NCI-H1694 treated with DMSO at 0.1 percent for 48 hours (cell line): Measurements from ENCODE around the gene PROSER2.
A peak's percentile ranks its signal among the peaks of the same experiment; 100 is the strongest.

Experiments used
- DNase-seq: peaks from one replicate; lab custom pipeline; 2025; lab: John Stamatoyannopoulos, UW

PROSER2 gene

GRCh38 chr10:11823122-11823988, at the start of gene PROSER2:
PROSER2 (plus strand) TSS chr10:11823356; CDS start chr10:11852078, 28,722 bp downstream.
- DNase-seq, result no peak

DNA sequence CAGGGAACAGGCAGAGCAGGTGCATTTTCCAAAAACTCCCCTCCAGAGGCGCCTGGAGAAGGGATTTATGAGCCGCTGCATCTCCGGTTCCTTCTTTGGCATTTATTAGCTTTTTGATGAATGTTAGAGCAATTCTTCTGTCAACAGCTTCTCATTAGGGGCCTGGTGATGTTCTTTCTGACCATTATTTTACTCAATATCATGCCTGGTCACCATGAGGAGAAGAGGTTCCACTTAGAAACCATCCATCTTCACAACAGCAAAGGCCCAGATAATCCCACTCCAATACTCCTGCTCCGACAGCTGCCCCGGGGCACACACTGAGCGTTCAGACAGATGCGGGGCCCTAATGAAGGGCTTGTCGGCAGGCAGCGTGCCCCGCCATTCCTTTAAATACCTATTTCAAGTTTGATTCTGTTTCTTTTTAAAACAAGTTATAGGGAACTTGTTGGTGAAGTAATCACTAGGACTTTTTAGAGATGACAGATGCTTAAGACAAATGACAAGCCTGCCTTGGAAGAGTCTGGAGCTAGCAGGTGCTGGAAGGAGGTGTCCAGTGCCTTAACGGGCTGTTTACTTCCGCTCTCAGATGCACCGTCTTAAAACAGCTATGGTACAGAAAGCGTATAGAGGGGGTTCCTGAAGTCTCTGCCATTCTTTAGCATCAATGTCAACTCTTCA, 49.3 kb upstream of the PROSER2 start:
- DNase-seq, result no peak

- DNase-seq, result no peak
Observed at GRCh38 chr10:11775412-11775811, 47.7 kb upstream of the PROSER2 start.

DNA sequence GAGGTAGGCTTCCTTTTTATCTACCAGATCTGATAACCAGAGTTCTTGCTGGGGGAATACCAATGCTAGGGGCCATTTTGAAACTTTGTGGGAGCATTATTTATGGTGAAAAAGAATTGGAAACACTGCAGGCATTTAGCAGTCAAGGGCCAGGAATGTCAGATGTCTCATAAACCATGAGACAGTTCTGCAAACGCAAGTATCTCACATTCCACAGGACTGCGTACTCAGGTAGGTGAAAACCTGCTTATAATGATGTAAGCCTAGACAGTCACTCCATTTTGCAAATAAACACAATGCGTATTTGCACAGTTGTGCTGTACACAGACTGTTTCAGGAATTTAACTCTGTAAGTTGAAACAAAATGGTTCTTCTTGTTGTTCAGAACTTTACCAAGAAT, 47.1 kb upstream of the PROSER2 start:
- DNase-seq, result no peak

- DNase-seq, result no peak
Observed at GRCh38 chr10:11781114-11781513, 42.0 kb upstream of the PROSER2 start.

DNA sequence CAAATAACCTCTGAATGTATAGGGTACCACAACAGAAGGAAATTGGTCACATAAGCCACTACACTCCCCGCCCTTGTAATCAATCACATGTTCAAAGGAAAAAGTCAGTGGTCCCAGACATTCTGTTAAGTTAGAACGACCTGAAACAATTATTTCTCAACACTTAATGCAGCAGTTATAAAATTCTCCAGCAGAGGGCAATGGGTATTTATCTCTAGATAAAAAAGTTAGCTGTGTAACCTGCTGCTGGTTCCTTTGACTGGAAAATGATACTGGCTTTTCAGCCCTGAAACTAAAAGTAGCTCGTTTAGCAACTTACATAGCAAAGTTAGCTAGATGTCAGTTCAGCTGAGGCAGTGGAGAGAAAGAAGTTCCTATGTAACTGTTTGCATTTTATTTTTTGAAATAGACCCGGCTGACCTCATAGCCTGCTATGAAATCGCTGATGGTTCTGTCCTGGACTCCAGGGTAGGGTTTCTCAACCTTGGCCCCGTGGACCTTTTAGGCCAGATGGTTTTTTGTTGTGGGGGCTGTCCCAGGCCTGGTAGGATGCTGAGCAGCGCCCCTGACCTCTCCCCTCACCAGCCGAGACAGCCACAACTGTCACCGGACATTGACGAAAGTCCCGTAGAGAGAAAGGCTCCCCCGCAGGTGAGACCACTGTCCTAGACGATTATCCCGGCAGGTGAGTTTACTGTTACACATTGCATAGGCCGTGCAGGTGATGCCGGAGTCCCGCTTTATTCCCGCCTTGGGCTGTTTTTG, 40.2 kb upstream of the PROSER2 start:
- DNase-seq, result peak; percentile 41

GRCh38 chr10:11783558-11783865, 39.6 kb upstream of the PROSER2 start:
- no peak for DNase-seq

- no peak for DNase-seq
Observed at GRCh38 chr10:11787374-11787773, 35.8 kb upstream of the PROSER2 start.

GRCh38 chr10:11787846-11788245, 35.3 kb upstream of the PROSER2 start:
- DNase-seq, result no peak

GRCh38 chr10:11789306-11789705, 33.9 kb upstream of the PROSER2 start:
- no peak for DNase-seq

- no peak for DNase-seq
Observed at GRCh38 chr10:11789956-11790355, 33.2 kb upstream of the PROSER2 start.

DNA sequence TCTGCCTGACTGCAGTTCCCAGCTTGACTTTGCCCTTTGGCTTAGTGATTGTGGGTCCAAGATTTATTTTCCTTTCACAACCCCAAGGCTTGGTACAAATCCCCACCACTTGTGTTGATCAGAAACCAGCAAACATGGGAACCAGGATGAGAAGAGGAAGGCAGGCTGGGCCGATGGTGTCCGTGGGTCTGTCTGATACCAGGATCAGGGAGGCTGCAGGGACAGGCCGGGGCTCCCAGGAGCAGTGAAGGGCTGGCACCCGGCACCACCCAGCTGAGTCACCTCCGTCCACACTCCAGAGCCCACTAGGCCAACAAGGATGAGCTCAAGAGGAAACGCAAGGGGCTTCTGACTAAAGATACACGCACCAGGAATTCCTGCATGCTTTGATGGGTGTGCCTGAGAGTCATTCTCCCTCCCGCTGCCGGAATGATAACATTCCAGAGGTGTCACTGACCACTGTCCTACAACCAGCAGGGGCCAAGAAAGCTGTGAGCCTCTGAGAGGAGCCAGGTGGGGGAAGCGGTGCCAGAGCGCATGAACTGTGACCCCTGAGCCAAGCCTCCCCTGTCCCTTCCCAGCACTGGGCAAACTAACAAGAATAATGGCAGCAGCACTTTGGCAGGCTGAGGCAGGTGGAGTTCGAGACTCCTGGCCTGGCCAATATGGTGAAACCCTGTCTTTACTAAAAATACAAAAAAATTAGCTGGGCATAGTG, 29.2 kb upstream of the PROSER2 start:
- no peak for DNase-seq

GRCh38 chr10:11794566-11794965, 28.6 kb upstream of the PROSER2 start:
- DNase-seq, result no peak

- no peak for DNase-seq
Observed at GRCh38 chr10:11795101-11795920, 27.8 kb upstream of the PROSER2 start.

DNA sequence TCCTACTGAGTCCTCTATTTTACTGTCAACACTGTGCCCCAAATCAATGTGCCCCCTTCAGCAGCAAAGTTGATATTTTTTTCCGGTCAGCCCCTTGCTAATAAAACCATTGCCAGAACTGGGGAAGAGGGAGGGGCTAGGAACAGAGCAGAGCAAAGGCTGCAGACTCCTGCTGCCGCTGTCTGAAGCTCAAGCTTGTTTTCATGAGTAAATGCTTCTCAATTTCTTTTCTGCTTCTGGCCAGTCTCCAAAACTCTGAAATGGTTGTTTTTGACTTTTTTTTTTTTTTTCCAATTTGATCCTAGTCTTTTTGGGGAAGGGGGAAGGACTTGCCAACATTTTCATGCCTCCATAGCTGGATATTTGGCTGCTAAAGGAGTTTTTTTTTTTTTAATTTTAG, 26.7 kb upstream of the PROSER2 start:
- DNase-seq, result no peak

- DNase-seq, result no peak
Observed at GRCh38 chr10:11797281-11797680, 25.9 kb upstream of the PROSER2 start.

DNA sequence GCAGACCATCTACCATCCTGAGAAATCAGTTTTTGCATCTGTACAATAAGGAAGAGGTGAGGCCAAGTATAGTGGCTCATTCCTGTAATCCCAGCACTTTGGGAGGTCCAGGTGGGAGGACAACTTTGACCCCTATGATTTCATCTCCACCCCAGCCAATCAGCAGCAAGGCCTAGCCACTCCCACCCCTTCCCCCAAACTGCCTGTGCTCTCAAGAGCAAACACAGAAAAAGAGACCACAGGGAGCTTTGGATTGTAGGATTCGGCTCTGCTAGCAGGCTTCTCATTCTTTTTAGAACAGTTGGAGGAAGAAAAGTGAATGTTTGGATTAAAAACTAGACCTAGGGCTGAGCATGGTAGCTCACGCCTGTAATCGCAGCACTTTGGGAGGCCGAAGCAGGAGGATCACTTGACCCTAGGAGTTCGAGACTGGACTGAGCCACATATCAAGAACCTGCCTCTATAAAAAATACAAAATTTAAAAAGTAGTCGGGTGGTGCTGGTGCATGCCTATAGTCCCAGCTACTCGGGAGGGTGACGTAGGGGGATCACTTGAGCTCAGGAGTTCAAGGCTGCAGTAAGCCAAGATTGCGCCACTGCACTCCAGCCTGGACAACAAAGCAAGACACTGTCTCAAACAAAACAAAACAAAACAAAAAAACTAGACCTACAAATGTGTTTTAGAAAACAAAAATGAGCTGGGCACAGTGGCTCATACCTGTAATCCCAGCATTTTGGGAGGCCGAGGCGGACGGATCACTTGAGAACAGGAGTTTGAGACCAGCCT, 25.1 kb upstream of the PROSER2 start:
- no peak for DNase-seq

DNA sequence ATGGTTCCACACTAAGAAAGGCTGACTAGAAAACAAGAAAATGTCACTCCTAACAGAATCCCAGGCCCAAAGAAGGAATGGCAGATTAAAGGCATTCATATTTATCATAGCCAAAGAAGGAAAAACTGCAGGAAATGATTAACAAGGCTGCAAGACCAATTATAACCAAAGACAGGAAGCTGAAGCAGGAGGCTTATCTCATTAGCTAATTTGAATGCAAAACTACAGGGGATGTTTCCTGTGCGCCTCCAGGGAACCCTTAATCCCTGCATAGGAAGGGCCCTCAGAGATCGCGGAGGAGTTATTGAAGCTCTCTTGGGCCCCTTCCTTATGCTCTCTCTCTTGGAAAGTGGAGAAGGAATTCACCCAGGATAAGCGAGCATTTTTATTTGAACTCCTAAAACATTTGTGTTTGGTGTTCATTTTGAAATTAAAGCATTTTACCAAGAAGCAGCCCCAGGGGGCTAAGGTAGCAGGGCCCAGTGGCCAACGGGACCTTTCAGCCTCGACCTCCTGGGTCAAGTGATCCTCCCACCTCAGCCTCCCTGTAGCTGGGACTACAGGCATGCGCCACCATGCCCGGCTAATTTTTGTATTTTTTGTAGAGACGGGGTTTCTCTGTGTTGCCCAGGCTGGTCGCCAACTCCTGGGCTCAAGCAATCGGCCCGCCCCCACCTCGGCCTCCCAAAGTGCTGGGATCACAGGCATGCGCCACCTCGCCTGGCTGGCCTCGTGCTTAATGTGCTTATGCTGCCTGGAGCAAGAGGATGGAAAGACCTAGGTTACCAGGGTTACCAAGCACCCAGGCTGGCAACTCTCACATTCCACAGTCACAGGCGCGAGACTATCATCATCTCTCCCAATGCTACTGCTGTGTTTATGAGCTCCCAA, 24.1 kb upstream of the PROSER2 start:
- no peak for DNase-seq

DNA sequence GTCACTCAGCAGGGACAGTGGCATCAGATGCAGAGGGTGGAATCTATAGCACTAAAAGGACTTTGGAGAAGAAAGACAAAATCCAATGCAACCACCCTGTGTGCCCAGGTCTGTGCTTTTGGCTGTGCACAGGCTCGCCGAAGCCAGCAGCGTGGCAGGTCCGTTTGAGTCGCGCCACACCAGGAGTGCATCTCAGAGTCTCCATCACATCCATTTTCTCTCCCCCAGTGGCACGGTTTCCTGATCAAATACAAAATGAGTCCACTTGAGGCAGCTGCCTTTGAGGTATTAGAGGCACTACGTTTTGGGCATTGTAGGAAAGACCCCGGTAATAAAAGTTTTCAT, 23.4 kb upstream of the PROSER2 start:
- DNase-seq, result no peak

GRCh38 chr10:11804336-11804735, 18.8 kb upstream of the PROSER2 start:
- no peak for DNase-seq
